GM19238 (cell line): ENCODE results near the gene ZNF174.

ENCODE experiments used
- DNase-seq: peaks from one replicate; pipeline ENCODE4 v3.0.0; 2011; ENCODE audit warnings: low spot score; ENCODE audit not compliant: insufficient read length

Gene ZNF174

DNA sequence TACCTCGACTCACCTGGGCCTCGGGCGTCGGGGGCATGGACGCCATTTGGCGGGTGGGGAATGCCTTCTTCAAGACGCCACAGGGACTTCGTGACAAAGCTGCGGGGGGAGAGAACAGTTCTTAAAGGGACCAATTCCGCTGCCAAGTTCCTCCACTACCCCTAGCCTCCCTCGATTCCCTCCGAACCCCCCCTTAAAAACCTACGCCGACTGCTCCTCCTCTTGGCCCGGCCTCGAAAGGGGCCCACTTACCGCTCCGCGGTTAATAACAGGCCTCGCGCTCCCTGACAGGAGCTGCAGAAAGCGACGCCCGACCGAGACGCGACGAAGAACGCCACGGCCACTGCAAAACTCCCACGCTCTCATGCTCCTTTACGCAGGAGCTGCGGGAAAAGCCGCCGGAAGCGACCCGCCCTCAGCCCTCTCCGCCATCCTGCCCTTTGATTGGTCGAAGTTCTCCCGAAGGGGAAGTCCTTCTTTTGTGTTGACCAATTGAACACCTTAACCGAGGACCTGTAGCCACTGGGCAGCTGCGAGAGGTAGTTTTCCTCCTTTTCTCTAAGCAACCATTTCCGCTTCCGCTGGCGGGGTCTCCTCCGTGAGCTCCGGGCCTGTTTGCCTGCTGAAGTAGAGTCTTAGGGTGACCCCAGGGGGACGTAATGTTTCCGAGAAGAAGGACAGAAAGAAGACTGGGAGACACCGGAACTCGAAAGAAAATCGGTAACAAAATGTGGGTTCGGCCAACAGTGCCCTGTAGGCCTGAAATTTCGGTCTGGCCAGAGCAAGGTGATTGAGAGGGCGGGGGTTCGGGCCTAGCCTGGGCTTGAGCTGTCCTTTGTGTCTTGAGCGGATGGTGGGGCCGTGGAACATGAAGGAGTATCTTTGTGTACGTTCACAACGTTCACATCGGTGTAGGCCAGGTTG, 42.4 kb downstream of the ZNF174 start, which contains the start of the genes NAA60 and ZNF597:
TSS of gene NAA60 (plus strand) at position 573 of the 924 bp plus-strand sequence. CDS start 32,548 bp downstream, outside the sequence.
TSS of gene ZNF597 (minus strand) at position 397 of the 924 bp plus-strand sequence. CDS start at position 46, 351 bp downstream.
- peak; percentile 72 for DNase-seq

DNA sequence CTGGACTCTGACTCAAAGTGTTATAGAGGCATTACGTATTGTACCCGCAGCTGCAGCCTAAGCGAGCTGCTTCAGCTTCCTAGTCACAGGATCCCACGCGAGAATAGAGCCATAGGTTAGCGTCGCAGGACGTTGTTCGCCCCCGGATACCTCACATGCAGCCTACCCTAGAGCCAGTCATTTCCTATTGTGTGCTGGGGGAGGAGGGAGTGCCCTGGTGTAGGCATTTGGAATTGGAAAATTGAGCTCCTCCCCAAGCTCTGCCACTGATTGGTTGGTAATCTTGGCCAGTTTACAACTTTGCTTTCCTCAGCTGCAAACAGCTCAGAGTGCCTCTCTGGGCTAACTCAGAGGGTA, 43.0 kb downstream of the ZNF174 start:
- no peak for DNase-seq

DNA sequence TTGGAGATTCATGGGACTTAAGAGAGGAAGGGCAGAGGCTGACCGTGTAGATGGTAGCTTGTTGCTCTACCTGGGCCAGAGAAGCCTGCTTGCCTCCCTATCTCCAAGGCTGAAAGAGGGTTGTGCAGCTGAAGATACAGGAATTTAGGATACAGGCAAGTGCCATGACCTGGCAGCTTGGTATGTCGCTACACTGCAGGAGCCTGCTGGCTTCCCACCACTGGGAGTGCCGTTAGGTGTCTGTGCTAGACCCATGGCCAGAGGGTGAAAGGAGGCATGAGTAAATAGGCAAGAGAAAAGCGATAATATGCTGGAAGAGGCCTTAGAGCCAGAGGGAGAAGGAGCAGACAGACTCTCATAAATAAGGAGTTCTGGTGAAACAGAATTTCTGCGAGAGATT, 53.1 kb downstream of the ZNF174 start:
- DNase-seq: no peak

DNA sequence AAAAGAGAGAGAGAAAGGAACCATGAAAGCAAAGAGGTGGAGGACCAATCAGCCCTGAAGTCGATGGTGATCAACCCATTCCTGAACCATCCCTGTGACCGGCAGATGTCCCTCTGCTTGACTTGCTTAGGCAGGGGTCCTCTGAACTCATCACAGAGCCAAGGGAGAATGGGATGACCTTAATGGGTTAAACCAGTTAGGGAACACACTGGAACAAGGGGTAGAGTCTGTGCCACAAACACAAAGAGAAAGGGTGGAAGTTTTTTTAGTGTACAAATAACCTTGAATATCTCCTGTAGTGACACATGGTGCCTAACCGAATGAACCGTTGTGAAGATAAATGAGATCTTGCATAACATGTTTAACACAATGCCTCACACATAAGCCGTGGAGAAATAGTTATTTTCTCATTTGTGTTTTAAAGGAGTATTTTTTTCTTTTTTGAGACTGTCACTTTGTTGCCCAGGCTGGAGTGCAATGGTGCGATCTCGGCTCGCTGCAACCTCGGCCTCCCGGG, 53.7 kb downstream of the ZNF174 start:
- DNase-seq: no peak

DNA sequence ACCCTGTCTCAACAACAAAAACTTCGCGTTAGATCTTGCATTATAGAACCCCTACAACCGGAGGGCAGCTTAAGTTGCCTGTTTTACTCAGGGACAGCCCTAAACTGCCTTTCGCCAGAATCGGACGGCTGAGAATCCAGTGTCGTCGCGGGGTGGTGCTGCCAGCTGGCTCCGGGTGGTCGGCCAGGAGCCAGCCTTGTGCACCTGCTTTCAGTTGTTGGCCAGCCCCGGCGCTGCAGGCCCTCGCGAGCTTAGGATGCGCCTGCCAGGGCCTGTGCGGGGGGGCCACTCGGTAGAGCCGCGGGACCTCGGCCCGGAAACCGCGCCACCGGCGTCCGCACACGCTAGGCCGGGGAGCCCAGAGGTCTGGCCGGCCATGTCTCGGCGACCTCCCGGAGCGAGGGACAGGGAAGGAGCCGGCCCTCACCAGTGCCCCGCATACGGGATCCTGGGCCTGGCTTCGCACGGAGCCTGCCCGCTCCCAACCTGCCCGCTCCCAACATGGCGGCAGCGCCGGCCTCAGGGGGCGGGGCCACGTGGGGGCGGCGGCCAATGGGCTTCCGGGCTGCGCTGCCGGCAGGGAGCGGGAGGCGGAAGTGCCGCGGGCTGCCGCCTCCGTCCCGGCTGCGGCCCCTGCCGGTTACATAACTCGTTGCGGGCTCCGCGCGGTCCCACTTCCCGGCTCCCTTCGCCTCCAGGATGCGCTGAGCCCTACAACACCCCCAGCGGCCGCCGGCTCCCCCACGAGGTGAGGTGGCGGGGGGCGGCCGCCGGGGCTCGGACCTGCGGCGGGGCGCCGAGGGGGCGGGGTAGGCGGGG, 56.6 kb downstream of the ZNF174 start:
- DNase-seq: peak; percentile 99

DNA sequence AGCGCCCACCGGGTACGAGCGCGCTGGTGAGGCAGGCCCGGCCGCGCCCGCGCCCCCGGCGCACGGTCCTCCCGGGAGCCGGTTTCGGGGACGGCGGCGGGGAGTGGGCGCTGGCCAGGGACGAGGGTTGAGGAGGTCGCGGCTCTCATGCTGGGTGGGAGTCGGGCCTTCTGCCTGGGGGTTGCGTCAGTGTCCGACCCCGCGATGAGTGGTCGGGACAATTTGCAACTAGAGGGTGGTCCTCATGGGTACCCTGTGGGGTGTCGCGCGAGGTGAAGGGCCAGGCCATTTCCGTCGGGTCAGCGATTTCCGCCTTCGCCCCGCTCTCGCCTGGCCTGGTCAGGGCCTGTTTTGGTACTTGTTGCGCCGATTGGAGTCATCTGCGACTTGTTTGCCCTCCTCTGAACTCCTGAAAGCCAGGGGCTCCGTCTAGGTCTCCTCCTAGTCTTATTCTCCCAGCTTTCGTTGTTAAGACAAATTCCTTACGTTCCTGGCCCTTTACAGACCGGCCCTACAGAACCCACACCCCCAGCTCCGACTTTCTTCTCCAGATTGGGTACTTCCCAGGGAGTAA, 57.4 kb downstream of the ZNF174 start:
- no peak for DNase-seq

DNA sequence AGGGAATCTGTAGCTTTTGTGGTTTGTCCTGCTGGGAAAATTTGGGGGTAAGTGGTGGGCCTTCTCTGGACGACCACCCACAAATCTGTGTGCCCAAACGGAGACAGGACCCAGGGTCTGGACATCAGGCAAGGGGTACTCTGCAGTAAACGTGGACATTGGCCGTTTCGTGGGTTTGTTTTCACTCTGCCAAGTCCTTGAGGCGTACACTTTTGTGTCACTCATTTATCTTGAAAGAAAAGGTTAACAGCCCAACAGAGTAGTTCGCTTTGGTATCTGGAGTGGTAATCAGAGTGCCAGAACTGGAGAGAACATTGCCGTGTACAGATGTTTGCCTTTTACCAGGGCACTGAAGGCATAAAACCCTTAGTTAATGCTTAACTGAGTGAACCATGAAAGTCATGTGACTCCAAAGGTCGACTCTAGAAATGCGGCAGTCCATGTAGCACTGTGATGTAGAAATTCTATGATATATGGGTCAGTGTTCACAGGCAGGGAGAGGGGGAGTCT, 57.9 kb downstream of the ZNF174 start:
- DNase-seq: peak; percentile 62
